ENCODE measurements around the gene ZNF764.

The ZNF764 gene

GRCh38 chr16:30510376-30510938 lies 47.7 kb downstream of the ZNF764 start:
- Histone ChIP-seq H3K4me1 (ENCODE audit: control insufficient read depth in 1 of 2, insufficient read depth in 2 of 2, low read length in 2 of 2) (no peaks in the 10 kb centered on the region), H3K27ac (ENCODE audit: low read length) (no peak overlapping the region), H3K4me3 (ENCODE audit: low read depth in 1 of 2, low read length in 2 of 2) (no peak overlapping the region), H3K27me3 (ENCODE audit: low read depth, low read length) (no peaks in the 10 kb centered on the region), H3K36me3 (ENCODE audit: control insufficient read depth in 1 of 2, insufficient read depth in 2 of 2, low read length in 2 of 2) (peaks cover 0 to 6% of the 10 kb centered on the region in 2 donors), H3K9me3 (ENCODE audit: control insufficient read depth in 1 of 2, low read length in 2 of 2) (no peaks in the 10 kb centered on the region)

- Histone ChIP-seq H3K27ac (ENCODE audit: low read length) (no peak overlapping the region), H3K27me3 (ENCODE audit: low read depth, low read length) (no peaks in the 10 kb centered on the region), H3K4me3 (ENCODE audit: low read depth in 1 of 2, low read length in 2 of 2) (no peak overlapping the region), H3K36me3 (ENCODE audit: control insufficient read depth in 1 of 2, insufficient read depth in 2 of 2, low read length in 2 of 2) (peaks cover 0 to 6% of the 10 kb centered on the region in 2 donors), H3K4me1 (ENCODE audit: control insufficient read depth in 1 of 2, insufficient read depth in 2 of 2, low read length in 2 of 2) (no peaks in the 10 kb centered on the region), H3K9me3 (ENCODE audit: control insufficient read depth in 1 of 2, low read length in 2 of 2) (no peaks in the 10 kb centered on the region)
Observed at GRCh38 chr16:30509081-30509765, 49.0 kb downstream of the ZNF764 start.

Data from muscle layer of duodenum (tissue), 2 donors.